GM12873 (cell line): ENCODE measurements around the gene RAE1.
A peak's percentile ranks its signal among the peaks of the same experiment; 100 is the strongest.

ENCODE experiments used
- CTCF ChIP-seq: IDR thresholded peaks from 2 replicates; pipeline ENCODE4 v1.5.1; 2012; ENCODE audit warnings: low read depth, mild to moderate bottlenecking, moderate library complexity, low read length, control low read depth; ENCODE audit not compliant: insufficient read depth; ENCODE audit errors: missing control alignments

The RAE1 gene

GRCh38 chr20:57375652-57376230 is 24.7 kb downstream of the RAE1 start:
- TF ChIP-seq CTCF, result no peak

- TF ChIP-seq CTCF, result no peak
Observed at GRCh38 chr20:57377350-57377749, 26.3 kb downstream of the RAE1 start.

- TF ChIP-seq CTCF, result no peak
Observed at GRCh38 chr20:57378107-57378506, 27.1 kb downstream of the RAE1 start.

- no peak for TF ChIP-seq CTCF
Observed at GRCh38 chr20:57378646-57379262, 27.7 kb downstream of the RAE1 start.

- no peak for TF ChIP-seq CTCF
Observed at GRCh38 chr20:57379263-57379647, 28.2 kb downstream of the RAE1 start.

GRCh38 chr20:57380081-57380750 is 29.2 kb downstream of the RAE1 start:
- no peak for TF ChIP-seq CTCF

GRCh38 chr20:57381596-57382503 is 30.8 kb downstream of the RAE1 start:
- TF ChIP-seq CTCF, result peak; percentile 93
